ENCODE data around the gene ADGRF4. TPM values are rescaled to one million over a fixed set of nuclear protein-coding genes. Genes with fewer than 3 reads are reported as not detected.

Gene ADGRF4
- total and polyA plus RNA-seq, 2 donors (not counting 1 experiment from before 2014, with no cell fraction given), result not detected

GRCh38 chr6:47678739-47679138, 19.6 kb upstream of the ADGRF4 start:
- intact Hi-C loops (cut with micrococcal nuclease), result no loop called here
- peaks cover 0 to 3% (median 0%) of the 10 kb centered on the region in 4 experiments for H3K27me3 ChIP-seq (replicated peaks in 1 of 4; ENCODE audit: control extremely low read depth in 1 of 4, control insufficient read depth in 3 of 4, insufficient read depth in 4 of 4, low read length in 3 of 4)
- no peak overlapping the region for H3K4me2 ChIP-seq (replicated peaks; ENCODE audit: low read depth, low read length, poor library complexity, severe bottlenecking)
- TF ChIP-seq CTCF (IDR thresholded peaks at IDR 0.05) (no peak), EZH2 (IDR thresholded peaks at IDR 0.05; ENCODE audit: borderline replicate concordance, insufficient read depth, low read depth, low read length, poor library complexity, severe bottlenecking) (no peak)
- no peaks in the 10 kb centered on the region for H3K9me3 ChIP-seq (ENCODE audit: control extremely low read depth in 1 of 3, control insufficient read depth in 2 of 3, insufficient read depth in 1 of 3, low read length in 2 of 3)
- no peak overlapping the region for H2AFZ ChIP-seq (ENCODE audit: insufficient read depth, low read depth, low read length, poor library complexity, severe bottlenecking)
- Mint-ChIP-seq H3K4me3 (no peak overlapping the region), H3K4me1 (no peaks in the 10 kb centered on the region), H3K9me3 (ENCODE audit: insufficient read depth) (no peaks in the 10 kb centered on the region), H3K27me3 (no peaks in the 10 kb centered on the region), H3K27ac (no peak overlapping the region)
- no peaks in the 10 kb centered on the region for H3K79me2 ChIP-seq (ENCODE audit: control insufficient read depth, insufficient read depth, low read length)
- no peak overlapping the region for H3K9ac ChIP-seq (ENCODE audit: low read length)
- H3K27ac ChIP-seq (ENCODE audit: low read length in 2 of 2), result no peak overlapping the region
- H3K36me3 ChIP-seq (replicated peaks in 1 of 2; ENCODE audit: control extremely low read depth in 1 of 2, control insufficient read depth in 1 of 2, extremely low read depth in 1 of 2, insufficient read depth in 2 of 2, low read length in 1 of 2), result no peaks in the 10 kb centered on the region
- no peak overlapping the region for H3K4me3 ChIP-seq (ENCODE audit: control extremely low read depth in 1 of 5, extremely low read depth in 1 of 5, insufficient read depth in 1 of 5, low read depth in 2 of 5, low read length in 4 of 5)
- DNase-seq (no peak), ATAC-seq (ENCODE audit: low read depth) (no peak)
- CTCF ChIA-PET, result no interaction called here
- POLR2A ChIA-PET, result no interaction called here
- no peaks in the 10 kb centered on the region for H4K20me1 ChIP-seq (ENCODE audit: control insufficient read depth, insufficient read depth, low read length, poor library complexity, severe bottlenecking)
- 100% methylated on average over 1 of the region's 1 CpG for WGBS (ENCODE audit: insufficient coverage)
- H3K4me1 ChIP-seq (ENCODE audit: control insufficient read depth in 2 of 2, insufficient read depth in 2 of 2, low read length in 2 of 2), result no peaks in the 10 kb centered on the region

- Mint-ChIP-seq H3K27ac (no peak overlapping the region), H3K4me3 (no peak overlapping the region), H3K9me3 (ENCODE audit: insufficient read depth) (no peaks in the 10 kb centered on the region), H3K4me1 (no peaks in the 10 kb centered on the region), H3K27me3 (no peaks in the 10 kb centered on the region)
- H4K20me1 ChIP-seq (ENCODE audit: control insufficient read depth, insufficient read depth, low read length, poor library complexity, severe bottlenecking), result no peaks in the 10 kb centered on the region
- no peak overlapping the region for H3K4me3 ChIP-seq (ENCODE audit: control extremely low read depth in 1 of 5, extremely low read depth in 1 of 5, insufficient read depth in 1 of 5, low read depth in 2 of 5, low read length in 4 of 5)
- ChIA-PET POLR2A (no interaction called here), CTCF (no interaction called here)
- H3K4me2 ChIP-seq (replicated peaks; ENCODE audit: low read depth, low read length, poor library complexity, severe bottlenecking), result no peak overlapping the region
- no peak for TF ChIP-seq EZH2 (IDR thresholded peaks at IDR 0.05; ENCODE audit: borderline replicate concordance, insufficient read depth, low read depth, low read length, poor library complexity, severe bottlenecking)
- TF ChIP-seq CTCF (IDR thresholded peaks at IDR 0.05), result no peak
- H3K27ac ChIP-seq (ENCODE audit: low read length in 2 of 2), result no peak overlapping the region
- intact Hi-C loops (cut with micrococcal nuclease), result no loop called here
- no CpG with 5 or more reads among the region's 4 CpGs for WGBS (ENCODE audit: insufficient coverage)
- no peak for DNase-seq
- H3K4me1 ChIP-seq (ENCODE audit: control insufficient read depth in 2 of 2, insufficient read depth in 2 of 2, low read length in 2 of 2), result no peaks in the 10 kb centered on the region
- no peak overlapping the region for H3K9ac ChIP-seq (ENCODE audit: low read length)
- no peaks in the 10 kb centered on the region for H3K79me2 ChIP-seq (ENCODE audit: control insufficient read depth, insufficient read depth, low read length)
- ATAC-seq (ENCODE audit: low read depth), result no peak
- peaks cover 0 to 4% (median 0%) of the 10 kb centered on the region in 4 experiments for H3K27me3 ChIP-seq (replicated peaks in 1 of 4; ENCODE audit: control extremely low read depth in 1 of 4, control insufficient read depth in 3 of 4, insufficient read depth in 4 of 4, low read length in 3 of 4)
- no peaks in the 10 kb centered on the region for H3K9me3 ChIP-seq (ENCODE audit: control extremely low read depth in 1 of 3, control insufficient read depth in 2 of 3, insufficient read depth in 1 of 3, low read length in 2 of 3)
- no peak overlapping the region for H2AFZ ChIP-seq (ENCODE audit: insufficient read depth, low read depth, low read length, poor library complexity, severe bottlenecking)
- no peaks in the 10 kb centered on the region for H3K36me3 ChIP-seq (replicated peaks in 1 of 2; ENCODE audit: control extremely low read depth in 1 of 2, control insufficient read depth in 1 of 2, extremely low read depth in 1 of 2, insufficient read depth in 2 of 2, low read length in 1 of 2)
Observed at GRCh38 chr6:47679322-47679906, 19.0 kb upstream of the ADGRF4 start.
